PFSK-1 (cell line): Measurements from ENCODE around the gene SLC2A4.

ENCODE experiments used
- FOXP2 ChIP-seq: optimal IDR thresholded peaks from 2 replicates; pipeline ENCODE3; 2011; ENCODE audit warnings: borderline replicate concordance, control low read depth, inconsistent platforms; ENCODE audit not compliant: insufficient read depth; ENCODE audit errors: extremely low read length, extremely low read depth
- POLR2AphosphoS5 ChIP-seq: IDR thresholded peaks from 2 replicates; pipeline ENCODE4 v1.6.1; 2012; ENCODE audit warnings: low read depth, mild to moderate bottlenecking, control low read depth, low read length, moderate library complexity
- REST ChIP-seq, 2 experiments: IDR thresholded peaks; 2 replicates each; pipeline versions ENCODE4 v1.6.1 to v1.8.0; 2011 to 2012; ENCODE audit warnings: low read depth in 2 of 2, low read length in 2 of 2, control low read depth in 1 of 2, inconsistent platforms in 1 of 2, mild to moderate bottlenecking in 1 of 2, moderate library complexity in 1 of 2; ENCODE audit not compliant: insufficient read depth in 1 of 2
- SIN3A ChIP-seq: IDR thresholded peaks from 2 replicates; pipeline ENCODE4 v1.6.1; 2012; ENCODE audit warnings: mild to moderate bottlenecking, low read length, moderate library complexity, borderline replicate concordance; ENCODE audit not compliant: insufficient read depth
- TAF1 ChIP-seq: IDR thresholded peaks from 2 replicates; pipeline ENCODE4 v1.6.1; 2012; ENCODE audit warnings: low read length, control low read depth, borderline replicate concordance; ENCODE audit not compliant: insufficient read depth

Gene SLC2A4

GRCh38 chr17:7317161-7317803, 35.8 kb downstream of the SLC2A4 start:
- TF ChIP-seq FOXP2 (no peak), POLR2AphosphoS5 (no peak), REST (IDR thresholded peaks at IDR 0.05; ENCODE audit: insufficient read depth in 1 of 2, low read depth in 2 of 2, low read length in 2 of 2) (no peak), TAF1 (no peak), SIN3A (no peak)

- TF ChIP-seq REST (IDR thresholded peaks at IDR 0.05; ENCODE audit: insufficient read depth in 1 of 2, low read depth in 2 of 2, low read length in 2 of 2) (no peak), FOXP2 (no peak), TAF1 (no peak), SIN3A (no peak), POLR2AphosphoS5 (no peak)
Measured at GRCh38 chr17:7318121-7318860, 36.8 kb downstream of the SLC2A4 start.

GRCh38 chr17:7321466-7321865, 39.9 kb downstream of the SLC2A4 start:
- TF ChIP-seq POLR2AphosphoS5: no peak
- TF ChIP-seq SIN3A: no peak
- no peak for TF ChIP-seq REST (IDR thresholded peaks at IDR 0.05; ENCODE audit: insufficient read depth in 1 of 2, low read depth in 2 of 2, low read length in 2 of 2)
- no peak for TF ChIP-seq TAF1
- no peak for TF ChIP-seq FOXP2

GRCh38 chr17:7322520-7323194, 41.1 kb downstream of the SLC2A4 start:
- TF ChIP-seq POLR2AphosphoS5 (no peak), FOXP2 (no peak), SIN3A (no peak), REST (IDR thresholded peaks at IDR 0.05; ENCODE audit: insufficient read depth in 1 of 2, low read depth in 2 of 2, low read length in 2 of 2) (no peak), TAF1 (no peak)
